Parathyroid adenoma (tissue), 2 donors: ENCODE measurements around the gene SH3BP5.

Source experiments
- H2AFZ ChIP-seq: fragments of 300-600 bp; sonication (generic); one replicate; pipeline ENCODE4 v1.7.0; 2017; ENCODE audit warnings: antibody characterized with exemption, mild to moderate bottlenecking
- H3K27ac ChIP-seq: fragments of 300-600 bp; sonication (generic); one replicate; pipeline ENCODE4 v1.7.0; 2017
- H3K27me3 ChIP-seq: fragments of 300-600 bp; sonication (generic); one replicate; pipeline ENCODE4 v1.7.0; 2017; ENCODE audit warnings: low read length; ENCODE audit not compliant: control insufficient read depth, insufficient read depth
- H3K36me3 ChIP-seq: fragments of 300-600 bp; sonication (generic); one replicate; pipeline ENCODE4 v1.7.0; 2017; ENCODE audit warnings: low read length; ENCODE audit not compliant: control insufficient read depth, insufficient read depth
- H3K4me1 ChIP-seq: fragments of 300-600 bp; sonication (generic); one replicate; pipeline ENCODE4 v1.7.0; 2017; ENCODE audit warnings: control low read depth
- H3K4me2 ChIP-seq: fragments of 300-600 bp; sonication (generic); one replicate; pipeline ENCODE4 v1.7.0; 2017; ENCODE audit warnings: low read length
- H3K4me3 ChIP-seq: fragments of 300-600 bp; sonication (generic); one replicate; pipeline ENCODE4 v1.7.0; 2017; ENCODE audit warnings: low read depth, low read length
- H3K79me2 ChIP-seq: fragments of 300-600 bp; sonication (generic); one replicate; pipeline ENCODE4 v1.7.0; 2017; ENCODE audit warnings: control low read depth
- H3K9ac ChIP-seq: fragments of 300-600 bp; sonication (generic); one replicate; pipeline ENCODE4 v1.7.0; 2017; ENCODE audit warnings: mild to moderate bottlenecking
- H3K9me3 ChIP-seq: fragments of 300-600 bp; sonication (generic); one replicate; pipeline ENCODE4 v1.7.0; 2017; ENCODE audit warnings: low read length; ENCODE audit not compliant: control insufficient read depth
- CTCF ChIP-seq: fragments of 300-600 bp; sonication (generic); IDR thresholded peaks from one replicate; pipeline ENCODE4 v1.7.0; 2017; ENCODE audit warnings: antibody characterized with exemption, mild to moderate bottlenecking
- donor health status: primary hyperparathyroidism.

The SH3BP5 gene

GRCh38 chr3:15246186-15246585, 86.2 kb downstream of the SH3BP5 start:
- Histone ChIP-seq H3K36me3 (no peaks in the 10 kb centered on the region), H3K4me3 (no peak overlapping the region), H3K27ac (no peak overlapping the region), H3K9ac (no peak overlapping the region), H3K4me2 (no peak overlapping the region), H3K9me3 (no peaks in the 10 kb centered on the region), H3K27me3 (no peaks in the 10 kb centered on the region), H2AFZ (no peak overlapping the region), H3K4me1 (no peaks in the 10 kb centered on the region), H3K79me2 (no peaks in the 10 kb centered on the region)
- TF ChIP-seq CTCF, result no peak

- no peak overlapping the region for H3K4me3 ChIP-seq
- H3K9me3 ChIP-seq, result no peaks in the 10 kb centered on the region
- no peak overlapping the region for H3K27ac ChIP-seq
- H3K27me3 ChIP-seq, result no peaks in the 10 kb centered on the region
- no peaks in the 10 kb centered on the region for H3K36me3 ChIP-seq
- H3K4me2 ChIP-seq, result no peak overlapping the region
- no peak overlapping the region for H3K9ac ChIP-seq
- no peaks in the 10 kb centered on the region for H3K79me2 ChIP-seq
- no peak overlapping the region for H2AFZ ChIP-seq
- no peak for TF ChIP-seq CTCF
- no peaks in the 10 kb centered on the region for H3K4me1 ChIP-seq
Measured at GRCh38 chr3:15243822-15244482, 88.4 kb downstream of the SH3BP5 start.

DNA sequence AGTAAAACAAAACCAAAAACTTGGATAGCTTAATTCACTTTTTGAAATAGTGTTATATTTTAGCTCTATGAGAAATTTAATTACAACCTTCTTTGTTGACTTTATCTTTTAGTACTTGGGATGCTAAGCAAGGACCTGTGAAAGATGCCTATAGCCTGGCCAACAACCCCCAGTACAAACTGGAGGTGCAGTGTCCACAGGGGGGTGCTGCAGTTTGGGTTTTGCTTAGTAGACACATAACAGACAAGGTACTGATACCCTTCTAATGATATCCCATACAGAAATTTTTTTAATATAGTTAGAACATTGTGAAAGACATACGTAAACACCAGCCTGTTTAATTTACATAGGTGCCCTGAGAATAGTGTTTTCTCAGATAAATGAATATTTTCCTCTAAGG, 91.0 kb downstream of the SH3BP5 start:
- Histone ChIP-seq H3K9ac (no peak overlapping the region), H3K36me3 (no peaks in the 10 kb centered on the region), H3K79me2 (no peaks in the 10 kb centered on the region), H3K9me3 (no peaks in the 10 kb centered on the region), H3K27me3 (no peaks in the 10 kb centered on the region), H3K4me2 (no peak overlapping the region), H3K4me3 (no peak overlapping the region), H2AFZ (no peak overlapping the region), H3K4me1 (no peaks in the 10 kb centered on the region), H3K27ac (no peak overlapping the region)
- no peak for TF ChIP-seq CTCF

DNA sequence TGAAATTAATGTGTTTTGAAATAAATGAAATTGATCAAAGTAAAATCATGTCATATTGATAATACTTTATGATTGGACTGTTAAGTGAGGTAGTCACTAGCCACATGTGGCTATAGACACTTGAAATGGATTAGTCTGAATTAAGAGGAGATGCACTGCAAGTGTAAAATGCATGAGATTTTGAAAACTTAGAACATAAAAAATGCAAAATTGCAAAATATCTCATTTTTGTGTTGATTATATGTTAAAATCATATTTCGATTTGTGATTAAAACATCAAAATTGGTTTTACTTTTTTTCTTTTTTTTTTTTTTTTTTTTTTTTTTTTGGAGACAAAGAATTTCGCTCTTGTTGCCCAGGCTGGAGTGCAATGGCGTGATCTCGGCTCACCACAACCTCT, 103.1 kb downstream of the SH3BP5 start:
- H3K36me3 ChIP-seq, result no peaks in the 10 kb centered on the region
- no peaks in the 10 kb centered on the region for H3K79me2 ChIP-seq
- no peaks in the 10 kb centered on the region for H3K4me1 ChIP-seq
- H3K9me3 ChIP-seq, result no peaks in the 10 kb centered on the region
- no peak overlapping the region for H3K9ac ChIP-seq
- H3K4me3 ChIP-seq, result no peak overlapping the region
- TF ChIP-seq CTCF, result no peak
- H3K27me3 ChIP-seq, result no peaks in the 10 kb centered on the region
- no peak overlapping the region for H3K4me2 ChIP-seq
- H3K27ac ChIP-seq, result no peak overlapping the region
- H2AFZ ChIP-seq, result no peak overlapping the region

DNA sequence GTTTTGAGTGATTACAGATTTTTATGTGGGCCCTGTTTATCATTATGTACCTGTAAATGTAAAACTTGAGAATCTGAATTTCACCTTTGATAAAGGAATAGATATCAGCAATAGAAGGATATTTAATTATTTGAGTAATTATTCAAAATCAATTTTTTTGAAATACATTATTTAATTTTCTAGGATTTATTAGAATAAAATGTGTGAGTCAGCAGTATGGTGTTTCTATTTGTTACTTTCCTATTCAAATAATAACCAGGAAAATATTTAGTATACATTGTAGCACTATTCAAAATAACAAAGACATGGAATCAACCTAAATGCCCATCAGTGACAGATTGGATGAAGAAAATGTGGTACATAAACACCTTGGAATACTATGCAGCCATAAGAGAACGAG, 104.2 kb downstream of the SH3BP5 start:
- no peaks in the 10 kb centered on the region for H3K36me3 ChIP-seq
- H3K9ac ChIP-seq, result no peak overlapping the region
- H3K4me2 ChIP-seq, result no peak overlapping the region

More for the DNA sequence above, 104.2 kb downstream of the SH3BP5 start:
- no peak for TF ChIP-seq CTCF
- H3K4me3 ChIP-seq, result no peak overlapping the region
- H2AFZ ChIP-seq, result no peak overlapping the region
- no peak overlapping the region for H3K27ac ChIP-seq
- no peaks in the 10 kb centered on the region for H3K9me3 ChIP-seq
- H3K4me1 ChIP-seq, result no peaks in the 10 kb centered on the region
- H3K27me3 ChIP-seq, result no peaks in the 10 kb centered on the region
- H3K79me2 ChIP-seq, result no peaks in the 10 kb centered on the region
